C4-2B (cell line): Measurements from ENCODE around the gene SEC24D.
"Not testable (repeated sequence)": the region's sequence is repeated elsewhere in the genome, so short reads cannot be mapped to it uniquely, and the experiment has no call there.

Experiments used
- H3K27ac ChIP-seq: fragments of 450-650 bp; 2 replicates; pipeline ENCODE4 v1.5.1; 2017
- CTCF ChIP-seq: fragments of 450-650 bp; conservative IDR thresholded peaks from 2 replicates; pipeline ENCODE4 v1.5.1; 2017; ENCODE audit warnings: mild to moderate bottlenecking
- ZFX ChIP-seq: fragments of 450-650 bp; IDR thresholded peaks from 2 replicates; pipeline ENCODE4 v1.6.1; 2017

SEC24D gene

GRCh38 chr4:118835571-118836300 lies at the start of gene SEC24D:
SEC24D (minus strand) TSS chr4:118836126; CDS start chr4:118833696, 2,430 bp downstream.
- TF ChIP-seq ZFX, result no peak
- 0 out of 2 replicates have a peak, but pooled peaks have one; percentile 4 for TF ChIP-seq CTCF
- peak within 1 kb of the TSS; percentile 88 for H3K27ac ChIP-seq

GRCh38 chr4:118884716-118885115 lies 48.8 kb upstream of the SEC24D start:
- TF ChIP-seq ZFX (no peak), CTCF (no peak)
- H3K27ac ChIP-seq, result no peak overlapping the region

GRCh38 chr4:118883861-118884260 lies 47.9 kb upstream of the SEC24D start:
- no peak overlapping the region for H3K27ac ChIP-seq

GRCh38 chr4:118881512-118882146 lies 45.7 kb upstream of the SEC24D start:
- no peak overlapping the region for H3K27ac ChIP-seq
- no peak for TF ChIP-seq ZFX
- no peak for TF ChIP-seq CTCF

More at GRCh38 chr4:118883861-118884260, 47.9 kb upstream of the SEC24D start:
- TF ChIP-seq CTCF (peak; percentile 16), ZFX (no peak)

GRCh38 chr4:118879409-118879808 lies 43.5 kb upstream of the SEC24D start:
- no peak for TF ChIP-seq CTCF
- TF ChIP-seq ZFX, result no peak

GRCh38 chr4:118878507-118878906 lies 42.6 kb upstream of the SEC24D start:
- not testable (repeated sequence) for H3K27ac ChIP-seq

More at GRCh38 chr4:118879409-118879808, 43.5 kb upstream of the SEC24D start:
- H3K27ac ChIP-seq, result no peak overlapping the region

GRCh38 chr4:118877797-118878196 lies 41.9 kb upstream of the SEC24D start:
- no peak for TF ChIP-seq ZFX
- TF ChIP-seq CTCF, result no peak
- H3K27ac ChIP-seq, result no peak overlapping the region
